ENCODE results near the gene FRRS1L. TPM values are rescaled to one million over a fixed set of nuclear protein-coding genes. Genes with fewer than 3 reads are reported as not detected.

FRRS1L gene
- polyA plus RNA-seq, 1 experiment: 0.04 TPM

DNA sequence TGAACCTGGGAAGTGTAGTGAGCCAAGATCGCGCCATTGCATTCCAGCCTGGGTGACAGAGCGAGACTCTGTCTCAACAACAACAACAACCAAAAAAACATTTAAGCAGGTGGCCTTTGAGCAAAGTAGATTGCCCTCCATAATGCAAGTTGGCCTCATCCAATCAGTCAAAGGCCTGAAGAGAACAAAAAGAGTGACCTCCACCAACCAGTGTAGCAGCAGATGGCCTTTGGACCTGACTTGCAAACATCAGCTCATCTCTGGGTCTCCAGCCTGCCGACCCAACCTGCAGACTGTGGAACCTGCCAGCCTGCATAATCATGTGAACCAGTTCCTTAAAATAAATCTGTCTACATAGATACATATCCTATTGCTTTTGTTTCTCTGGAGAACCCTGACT is 7.5 kb downstream of the FRRS1L start:
- H3K27me3 ChIP-seq (ENCODE audit: control insufficient read depth, insufficient read depth, low read length): peaks cover 2% of the 10 kb centered on the region
- no peak overlapping the region for H3K4me3 ChIP-seq (ENCODE audit: low read depth, low read length)
- H3K36me3 ChIP-seq (ENCODE audit: control insufficient read depth, insufficient read depth, low read length): no peaks in the 10 kb centered on the region
- no peak for DNase-seq (ENCODE audit: low read depth)
- TF ChIP-seq CTCF (IDR thresholded peaks at IDR 0.05; ENCODE audit: insufficient read depth, low read depth, low read length): no peak
- CTCF ChIA-PET: interaction anchor here (2.6 kb wide), 1 partner anchor 24 kb away, joined by 9 read pairs; no protein-coding TSS in a partner anchor
- POLR2A ChIA-PET: no interaction called here

DNA sequence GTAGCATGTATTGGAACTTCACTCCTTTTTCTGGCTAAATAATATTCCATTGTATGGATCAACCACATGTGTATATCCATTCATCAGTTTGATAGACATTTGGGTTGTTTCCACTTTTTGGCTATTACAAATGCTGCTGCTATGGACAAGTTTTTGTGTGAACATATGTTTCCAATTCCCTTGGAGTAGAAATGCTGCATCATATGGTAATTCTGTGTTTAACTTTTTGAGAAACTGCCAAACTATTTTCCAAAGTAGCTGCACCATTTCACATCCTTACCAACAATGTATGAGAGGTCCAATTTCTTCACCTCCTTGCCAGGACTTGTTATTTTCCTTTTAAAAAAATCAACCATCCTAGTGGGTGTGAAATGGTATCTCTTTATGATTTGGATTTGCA is 8.4 kb downstream of the FRRS1L start:
- H3K36me3 ChIP-seq (ENCODE audit: control insufficient read depth, insufficient read depth, low read length): no peaks in the 10 kb centered on the region
- peaks cover 2% of the 10 kb centered on the region; the same call in 1 of the 2 replicates for H3K27me3 ChIP-seq (ENCODE audit: control insufficient read depth, insufficient read depth, low read length)
- ChIA-PET POLR2A (no interaction called here), CTCF (interaction anchor here (2.6 kb wide), 1 partner anchor 25 kb away, joined by 9 read pairs; no protein-coding TSS in a partner anchor)
- no peak for TF ChIP-seq CTCF (IDR thresholded peaks at IDR 0.05; ENCODE audit: insufficient read depth, low read depth, low read length)
- no peak for DNase-seq (ENCODE audit: low read depth)
- no peak overlapping the region for H3K4me3 ChIP-seq (ENCODE audit: low read depth, low read length)

DNA sequence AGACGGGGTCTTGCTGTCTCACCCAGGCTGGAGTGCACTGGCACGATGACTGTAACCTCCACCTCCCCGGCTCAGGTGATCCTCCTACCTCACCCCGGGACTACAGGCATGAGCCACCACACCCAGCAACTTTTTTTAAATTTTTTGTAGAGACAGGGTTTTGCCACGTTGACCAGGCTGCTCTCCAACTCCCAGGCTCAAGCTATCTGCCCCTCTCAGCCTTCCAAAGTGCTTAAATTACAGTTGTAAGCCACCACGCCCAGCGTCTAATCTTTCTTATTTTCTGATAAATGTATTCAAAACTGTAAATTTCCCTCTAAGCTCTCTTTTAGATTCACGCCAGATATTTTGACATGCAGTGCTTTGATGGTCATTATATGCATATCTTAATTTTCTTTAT is 10.3 kb downstream of the FRRS1L start:
- no peak for DNase-seq (ENCODE audit: low read depth)
- no peaks in the 10 kb centered on the region for H3K36me3 ChIP-seq (ENCODE audit: control insufficient read depth, insufficient read depth, low read length)
- POLR2A ChIA-PET: no interaction called here
- TF ChIP-seq CTCF (IDR thresholded peaks at IDR 0.05; ENCODE audit: insufficient read depth, low read depth, low read length): no peak
- peaks cover 2% of the 10 kb centered on the region; the same call in 1 of the 2 replicates for H3K27me3 ChIP-seq (ENCODE audit: control insufficient read depth, insufficient read depth, low read length)
- CTCF ChIA-PET: no interaction called here
- no peak overlapping the region for H3K4me3 ChIP-seq (ENCODE audit: low read depth, low read length)

- no peak for DNase-seq (ENCODE audit: low read depth)
- TF ChIP-seq CTCF (IDR thresholded peaks at IDR 0.05; ENCODE audit: insufficient read depth, low read depth, low read length): no peak
- Histone ChIP-seq H3K4me3 (ENCODE audit: low read depth, low read length) (no peak overlapping the region), H3K36me3 (ENCODE audit: control insufficient read depth, insufficient read depth, low read length) (no peaks in the 10 kb centered on the region), H3K27me3 (ENCODE audit: control insufficient read depth, insufficient read depth, low read length) (0 out of 2 replicates have a peak, but pooled peaks cover 2% of the 10 kb centered on the region)
- ChIA-PET CTCF (no interaction called here), POLR2A (no interaction called here)
These were observed 16.0 kb downstream of the FRRS1L start for GRCh38 chr9:109150925-109151545.

- Histone ChIP-seq H3K4me3 (ENCODE audit: low read depth, low read length) (no peak overlapping the region), H3K36me3 (ENCODE audit: control insufficient read depth, insufficient read depth, low read length) (no peaks in the 10 kb centered on the region), H3K27me3 (ENCODE audit: control insufficient read depth, insufficient read depth, low read length) (0 out of 2 replicates have a peak, but pooled peaks cover 2% of the 10 kb centered on the region)
- TF ChIP-seq CTCF (IDR thresholded peaks at IDR 0.05; ENCODE audit: insufficient read depth, low read depth, low read length): no peak
- ChIA-PET CTCF (no interaction called here), POLR2A (no interaction called here)
- no peak for DNase-seq (ENCODE audit: low read depth)
These were observed 17.3 kb downstream of the FRRS1L start for GRCh38 chr9:109149722-109150121.
